NOMO-1 (cell line): Measurements from ENCODE around the gene ARID3A.

ENCODE experiments used
- DNase-seq, 2 experiments: peaks; one replicate each; lab custom pipeline; 2025; ENCODE audit not compliant: unreplicated experiment in 2 of 2; lab: John Stamatoyannopoulos, UW

Gene ARID3A

GRCh38 chr19:980133-980998 is 54.5 kb downstream of the ARID3A start:
- no peak for DNase-seq

GRCh38 chr19:982567-983170 is 56.8 kb downstream of the ARID3A start:
- peak; percentile 46 to 69 for DNase-seq

- DNase-seq = peak; percentile 76 to 90
These were observed 58.5 kb downstream of the ARID3A start, which contains the start of gene WDR18 for GRCh38 chr19:984165-984967. Gene WDR18 (plus strand): TSS chr19:984345. CDS start chr19:984354, 9 bp downstream.

GRCh38 chr19:986083-986482 is 60.2 kb downstream of the ARID3A start:
- no peak for DNase-seq

- no peak for DNase-seq
These were observed 62.2 kb downstream of the ARID3A start for GRCh38 chr19:988081-988480.

- no peak for DNase-seq
These were observed 62.7 kb downstream of the ARID3A start for GRCh38 chr19:988510-988909.

GRCh38 chr19:989381-990081 is 63.7 kb downstream of the ARID3A start:
- no peak for DNase-seq

- no peak for DNase-seq
These were observed 64.3 kb downstream of the ARID3A start for GRCh38 chr19:990119-990571.

GRCh38 chr19:990746-991145 is 64.9 kb downstream of the ARID3A start:
- no peak for DNase-seq

DNA sequence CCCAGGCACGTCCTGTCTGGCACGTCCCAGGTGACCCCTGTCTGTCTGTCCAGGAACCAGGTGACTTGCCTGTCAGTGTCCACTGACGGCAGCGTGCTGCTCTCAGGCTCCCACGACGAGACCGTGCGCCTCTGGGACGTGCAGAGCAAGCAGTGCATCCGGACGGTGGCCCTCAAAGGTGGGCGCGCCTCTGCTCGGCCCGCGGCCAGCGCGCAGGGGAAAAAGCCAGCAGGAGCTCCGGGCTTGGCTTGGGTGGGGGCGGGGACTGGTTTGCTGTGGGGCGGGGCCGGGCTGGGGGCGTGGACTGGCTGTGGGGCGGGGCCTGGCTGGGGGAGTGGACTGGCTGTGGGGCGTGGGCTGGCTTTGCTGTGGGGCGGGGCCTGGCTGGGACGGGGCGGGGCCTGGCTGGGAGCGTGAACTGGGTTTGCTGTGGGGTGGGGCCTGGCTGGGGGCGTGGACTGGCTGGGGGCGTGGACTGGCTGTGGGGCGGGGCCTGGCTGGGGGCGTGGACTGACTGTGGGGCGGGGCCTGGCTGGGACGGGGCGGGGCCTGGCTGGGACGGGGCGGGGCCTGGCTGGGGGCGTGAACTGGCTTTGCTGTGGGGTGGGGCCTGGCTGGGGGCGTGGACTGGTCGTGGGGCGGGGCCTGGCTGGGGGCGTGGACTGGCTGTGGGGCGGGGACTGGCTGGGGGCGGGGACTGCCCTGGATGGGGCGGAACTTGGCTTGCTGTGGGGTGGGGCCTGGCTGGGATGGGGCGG is 65.5 kb downstream of the ARID3A start:
- no peak for DNase-seq

- DNase-seq = no peak
These were observed 66.3 kb downstream of the ARID3A start for GRCh38 chr19:991932-992669.

DNA sequence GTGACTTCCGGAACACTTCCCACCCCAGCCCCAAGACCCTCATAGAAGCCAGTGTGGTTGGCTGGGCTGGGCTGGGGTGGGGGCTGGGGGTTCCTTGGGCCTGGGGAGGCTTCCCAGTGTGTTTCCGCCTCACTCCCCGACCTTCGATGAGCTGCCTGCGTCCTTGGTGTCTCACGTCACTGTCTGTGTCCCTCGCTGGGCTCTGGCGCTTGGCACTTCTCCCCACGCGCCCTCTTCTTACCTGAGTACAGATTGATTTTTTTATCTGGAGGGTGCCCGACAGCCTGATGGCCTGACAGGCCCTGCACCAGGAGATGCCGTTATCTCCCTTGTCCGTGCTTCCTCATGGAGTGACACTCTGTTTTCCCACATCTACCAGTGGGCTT is 66.8 kb downstream of the ARID3A start:
- DNase-seq = no peak

GRCh38 chr19:993361-993830 is 67.6 kb downstream of the ARID3A start:
- DNase-seq = no peak

GRCh38 chr19:993831-994393 is 68.1 kb downstream of the ARID3A start:
- no peak for DNase-seq

DNA sequence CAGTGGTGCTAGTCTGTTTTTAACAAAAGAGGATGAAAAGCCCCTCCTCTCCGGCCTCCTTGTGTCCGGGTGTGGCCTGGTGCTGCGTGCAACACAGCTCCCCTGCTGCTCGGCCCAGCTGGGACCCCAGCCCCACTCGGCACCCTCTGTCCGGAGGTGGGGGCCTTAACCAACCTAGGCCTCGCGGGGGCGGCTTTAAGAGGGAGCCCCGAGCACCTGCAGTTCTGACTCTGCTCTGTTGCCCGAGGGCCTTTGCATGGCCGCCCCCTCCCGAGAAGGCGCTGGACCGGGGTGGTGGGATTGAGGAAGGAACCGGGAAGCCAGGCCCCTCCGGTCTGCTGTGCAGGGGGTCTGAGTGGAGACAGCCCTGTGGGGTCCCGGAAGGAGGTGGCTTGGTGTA is 68.7 kb downstream of the ARID3A start:
- no peak for DNase-seq

DNA sequence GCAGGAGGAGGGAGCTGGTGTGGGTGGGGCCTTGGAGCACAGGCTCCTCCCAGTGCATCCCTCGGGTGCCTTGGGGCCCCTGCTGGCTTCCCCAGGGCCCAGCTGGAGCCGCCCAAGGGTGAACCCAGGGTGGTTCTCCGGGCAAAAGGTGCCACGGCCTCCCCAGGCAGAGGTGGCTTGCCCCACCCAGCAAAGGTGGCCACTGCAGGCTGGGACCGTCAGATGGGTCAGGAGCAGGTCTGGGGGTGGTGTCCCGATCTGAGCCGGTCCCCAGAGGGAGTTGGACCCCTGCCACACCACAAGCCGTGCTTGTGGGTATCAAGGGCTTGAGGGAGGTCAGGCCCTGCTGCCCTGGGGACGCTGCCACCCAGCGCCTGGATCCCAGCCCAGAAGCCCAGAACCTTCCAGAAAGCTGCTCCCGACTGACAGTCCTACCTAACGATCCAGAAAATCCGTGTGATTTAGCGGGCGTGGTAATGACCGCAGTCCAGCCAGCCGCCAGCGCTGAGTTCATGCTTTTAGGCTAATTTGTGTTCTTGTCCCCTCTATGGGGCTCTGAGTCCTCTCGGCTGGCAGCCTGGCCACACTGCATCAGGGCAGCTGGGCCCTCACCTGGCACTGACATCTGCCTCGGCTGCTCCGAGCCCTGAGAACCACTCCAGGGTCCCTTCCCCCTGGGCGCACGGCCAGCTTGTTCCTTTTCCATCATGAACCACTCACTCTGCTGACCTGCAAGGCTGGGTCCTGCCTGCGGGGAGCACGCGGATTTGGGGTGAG is 69.4 kb downstream of the ARID3A start:
- DNase-seq = no peak

DNA sequence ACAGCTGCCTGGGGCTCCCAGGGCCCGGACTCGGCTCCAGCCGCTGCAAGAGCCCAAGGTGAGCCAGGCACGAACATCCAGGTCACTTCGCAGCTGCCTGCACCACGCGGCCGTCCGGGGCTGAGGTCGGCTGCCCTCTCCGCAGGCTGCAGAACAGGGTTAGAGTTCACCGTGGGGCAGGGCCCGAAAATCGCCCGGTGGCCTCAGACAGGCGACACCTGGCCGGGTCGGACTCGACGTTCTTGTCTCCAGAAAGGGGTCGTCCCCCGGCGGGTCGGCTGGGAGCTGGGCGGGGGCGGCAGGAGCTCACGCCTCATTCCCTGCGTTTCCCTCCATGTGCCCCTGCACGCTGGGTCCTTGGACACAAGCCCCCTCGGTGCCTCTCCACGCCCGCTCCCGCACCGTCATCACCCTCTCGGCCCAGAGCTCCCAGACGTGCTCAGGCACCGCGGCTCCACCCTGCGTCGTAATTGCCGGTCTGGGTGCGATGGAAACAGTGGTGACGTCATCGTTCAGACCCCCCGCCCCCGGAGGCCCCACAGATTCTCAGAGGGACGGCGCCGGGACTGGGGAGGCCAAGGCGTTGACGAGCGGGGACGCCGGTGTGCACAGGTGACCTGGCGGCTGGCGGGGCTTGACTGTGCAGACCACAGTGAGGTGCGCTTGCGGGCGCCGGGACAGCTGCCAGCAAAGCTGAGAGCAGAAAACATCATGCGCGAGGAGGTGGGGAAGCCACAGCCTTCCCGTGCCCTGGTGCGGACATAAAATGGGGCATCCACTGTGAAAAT is 70.4 kb downstream of the ARID3A start:
- DNase-seq = no peak
